NT2/D1 (cell line): ENCODE results near the gene FZD7.

Experiments
- SUZ12 ChIP-seq: IDR thresholded peaks from 2 replicates; pipeline ENCODE4 v1.6.1; 2011; ENCODE audit not compliant: insufficient read length, insufficient read depth; ENCODE audit errors: extremely low read depth
- ZNF274 ChIP-seq: IDR thresholded peaks from 2 replicates; pipeline ENCODE4 v1.6.1; 2011; ENCODE audit warnings: mild to moderate bottlenecking, low read depth, low read length

- TF ChIP-seq ZNF274: no peak
- no peak for TF ChIP-seq SUZ12
Observed at GRCh38 chr2:202001826-202002225, 31.8 kb upstream of the FZD7 start.
